ENCODE results near the gene FLYWCH2.
A peak's percentile ranks its signal among the peaks of the same experiment; 100 is the strongest.

The FLYWCH2 gene

DNA sequence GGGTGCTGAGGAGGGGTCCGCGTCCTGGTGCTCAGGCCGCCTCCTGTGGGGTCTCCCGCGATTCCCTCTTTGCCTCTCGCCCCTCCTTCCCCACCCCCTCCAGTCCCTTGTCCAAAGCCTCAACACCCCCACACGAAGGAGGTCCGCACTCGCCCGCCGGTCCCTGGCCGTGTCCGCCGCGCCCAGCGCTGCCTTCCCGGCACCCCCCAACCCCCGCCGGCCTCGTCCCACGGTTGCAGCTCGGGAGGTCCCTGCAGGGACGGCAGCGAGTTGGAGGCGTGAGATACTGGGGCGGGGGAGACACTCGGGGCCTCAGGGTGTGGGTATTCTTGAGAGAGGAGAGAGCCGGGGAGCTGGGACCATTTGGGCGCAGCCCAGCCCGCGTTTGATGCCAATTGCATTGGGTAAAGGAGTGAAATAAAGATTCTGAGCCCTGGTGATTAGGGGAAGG is 468 bp downstream of the FLYWCH2 start:
- DNase-seq (ENCODE audit: low spot score), result peak; percentile 27

DNA sequence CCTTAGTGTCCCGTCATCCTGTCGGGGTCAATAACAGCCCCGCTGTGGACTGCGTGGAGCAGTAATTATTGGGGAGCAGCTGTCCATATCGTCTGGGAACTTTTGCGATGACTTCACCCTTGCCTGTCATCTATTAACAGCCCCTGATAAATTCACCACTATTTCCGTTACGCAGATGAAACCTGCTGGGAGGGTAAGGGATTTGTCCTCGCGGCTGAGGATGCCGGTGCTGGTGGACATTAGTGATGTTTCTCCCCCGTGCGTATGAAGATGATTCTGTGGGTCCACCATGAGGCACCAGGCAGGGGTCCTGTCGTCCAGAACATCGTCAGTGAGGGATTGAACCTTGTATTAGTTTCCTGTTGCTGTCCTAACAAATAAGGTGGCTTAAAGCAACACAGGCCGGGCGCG is 1.0 kb downstream of the FLYWCH2 start:
- no peak for DNase-seq (ENCODE audit: low spot score)

DNA sequence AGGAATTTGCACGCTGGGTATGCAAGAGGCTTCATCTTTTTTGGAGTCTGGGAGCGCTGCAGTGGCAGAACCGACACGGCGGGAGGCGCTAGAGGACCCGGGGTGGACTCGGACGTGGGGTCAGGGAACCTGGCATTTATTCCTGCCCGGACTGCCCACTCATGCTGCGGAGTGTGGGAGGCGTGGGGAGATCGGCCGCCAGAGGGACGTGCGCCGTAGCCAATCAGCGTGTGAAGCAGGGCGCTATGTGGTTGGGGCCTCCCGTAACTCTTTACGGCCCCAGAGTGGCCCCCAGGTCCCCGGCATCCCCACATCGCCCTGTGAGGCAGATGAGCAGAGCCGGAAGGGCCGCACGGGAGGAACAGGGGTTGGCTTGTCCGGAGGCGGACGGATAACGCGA is 11.2 kb downstream of the FLYWCH2 start:
- no peak for DNase-seq (ENCODE audit: low spot score)

DNA sequence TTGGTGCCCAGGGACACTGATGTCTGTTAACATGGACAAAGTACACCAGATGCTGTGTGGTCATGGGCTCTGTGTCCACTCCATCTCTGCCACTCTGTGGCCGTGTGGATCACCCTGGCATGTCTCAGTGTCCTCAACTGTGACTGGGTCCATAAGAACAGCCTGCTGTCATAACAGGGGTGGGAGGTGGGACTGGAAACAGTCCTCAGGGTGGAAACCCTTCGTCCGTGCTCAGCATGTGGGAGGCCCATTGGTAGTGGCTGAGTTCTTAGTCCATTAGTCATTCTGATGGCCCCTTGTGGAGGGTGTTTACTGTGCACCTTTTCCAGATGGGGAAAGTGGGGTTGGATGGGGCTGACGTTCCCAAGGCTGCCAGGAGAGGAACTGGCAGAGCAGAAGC is 12.8 kb downstream of the FLYWCH2 start:
- no peak for DNase-seq (ENCODE audit: low spot score)

DNA sequence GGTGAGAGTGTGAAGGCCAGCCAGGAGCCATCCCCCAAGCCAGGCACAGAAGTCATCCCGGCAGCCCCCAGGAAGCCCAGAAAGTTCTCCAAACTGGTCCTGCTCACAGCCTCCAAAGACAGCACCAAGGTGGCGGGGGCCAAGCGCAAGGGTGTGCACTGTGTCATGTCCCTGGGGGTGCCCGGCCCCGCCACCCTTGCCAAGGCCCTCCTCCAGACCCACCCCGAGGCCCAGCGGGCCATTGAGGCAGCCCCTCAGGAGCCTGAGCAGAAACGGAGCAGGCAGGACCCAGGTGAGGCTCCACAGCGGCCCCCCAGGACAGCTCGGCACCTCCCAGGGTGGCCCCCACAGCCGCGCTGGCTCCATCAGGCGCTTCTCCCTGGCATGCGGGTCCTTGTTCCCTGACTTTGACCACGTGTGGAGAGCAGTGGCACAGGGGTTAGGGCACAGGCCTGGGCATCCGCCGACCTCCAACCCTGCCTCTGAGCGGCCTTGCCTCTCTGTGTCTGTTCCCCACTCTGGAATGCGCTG is 13.5 kb downstream of the FLYWCH2 start:
- DNase-seq (ENCODE audit: low spot score), result no peak

DNA sequence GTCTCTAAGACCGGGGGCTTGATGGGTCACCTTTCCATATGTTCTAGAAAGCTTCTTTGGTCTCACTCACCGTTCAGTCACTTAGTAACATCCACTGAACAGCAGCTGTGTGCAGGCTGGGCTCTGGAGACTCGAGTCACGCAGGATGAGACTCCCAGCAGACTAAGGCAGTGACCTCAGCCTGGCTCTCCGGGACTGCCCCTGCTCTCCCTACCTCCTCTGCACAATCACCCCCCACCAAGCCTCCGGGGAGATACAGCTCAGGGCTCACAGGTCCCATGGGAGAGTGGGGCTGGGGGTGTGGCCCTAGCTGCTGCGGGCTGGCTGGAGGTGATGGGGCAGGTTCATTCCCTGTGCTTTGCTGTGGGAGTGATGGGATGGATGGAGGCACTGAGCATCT is 14.1 kb downstream of the FLYWCH2 start:
- DNase-seq (ENCODE audit: low spot score), result no peak

DNA sequence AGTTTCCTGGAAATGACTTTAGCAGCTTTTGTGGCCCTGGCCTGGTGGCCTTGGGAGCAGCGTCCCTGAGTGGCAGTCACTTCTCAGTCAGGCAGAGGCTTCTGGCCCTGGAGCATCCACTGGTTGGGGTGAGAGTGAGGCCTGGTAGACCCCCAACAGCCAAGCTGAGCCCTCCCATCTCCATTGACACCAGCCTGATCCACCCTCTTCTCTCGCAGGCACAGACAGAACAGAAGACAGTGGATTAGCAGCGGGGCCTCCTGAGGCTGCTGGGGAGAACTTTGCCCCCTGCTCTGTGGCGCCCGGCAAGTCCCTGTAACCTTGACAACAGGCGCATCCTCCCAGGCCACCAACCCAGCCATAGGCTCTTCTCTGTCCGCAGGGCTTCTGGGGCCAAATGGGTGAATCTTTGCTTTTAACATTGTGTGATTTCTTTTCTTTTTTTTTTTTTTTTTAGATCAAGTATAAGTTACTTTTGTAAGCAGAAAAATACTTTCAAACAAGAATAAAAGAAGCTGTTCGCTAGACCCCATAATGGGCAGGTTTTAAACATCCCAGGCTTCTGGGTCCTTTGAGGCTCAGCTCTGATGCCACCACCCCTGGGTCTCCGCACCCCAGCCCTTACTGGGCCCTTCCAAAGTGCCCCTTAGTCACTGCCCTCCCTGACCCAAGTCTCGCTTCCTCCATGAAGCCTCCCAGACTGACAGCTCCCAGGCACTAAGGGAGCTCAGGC is 16.0 kb downstream of the FLYWCH2 start:
- no peak for DNase-seq (ENCODE audit: low spot score)

DNA sequence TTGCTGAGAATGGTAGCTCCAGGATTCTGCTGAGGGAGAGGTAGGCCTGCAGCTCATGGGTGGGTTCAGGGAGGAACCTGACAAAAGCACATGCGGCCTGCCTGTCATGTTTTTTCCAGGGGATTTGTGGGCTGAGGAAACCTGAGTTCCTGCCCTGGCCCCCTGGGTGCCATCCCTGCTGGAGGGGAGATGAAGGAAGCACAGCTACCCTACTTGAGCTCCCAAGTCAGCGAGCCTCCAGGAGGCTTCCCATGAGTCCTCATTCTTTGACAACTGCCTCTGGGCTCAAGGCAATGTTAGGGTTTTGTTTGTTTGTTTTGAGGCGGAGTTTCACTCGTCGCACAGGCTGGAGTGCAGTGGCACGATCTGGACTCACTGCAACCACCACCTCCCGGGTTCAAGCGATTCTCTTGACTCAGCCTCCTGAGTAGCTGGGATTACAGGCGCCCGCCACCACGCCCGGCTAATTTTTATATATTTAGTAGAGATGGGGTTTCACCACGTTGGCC is 16.6 kb downstream of the FLYWCH2 start:
- no peak for DNase-seq (ENCODE audit: low spot score)

DNA sequence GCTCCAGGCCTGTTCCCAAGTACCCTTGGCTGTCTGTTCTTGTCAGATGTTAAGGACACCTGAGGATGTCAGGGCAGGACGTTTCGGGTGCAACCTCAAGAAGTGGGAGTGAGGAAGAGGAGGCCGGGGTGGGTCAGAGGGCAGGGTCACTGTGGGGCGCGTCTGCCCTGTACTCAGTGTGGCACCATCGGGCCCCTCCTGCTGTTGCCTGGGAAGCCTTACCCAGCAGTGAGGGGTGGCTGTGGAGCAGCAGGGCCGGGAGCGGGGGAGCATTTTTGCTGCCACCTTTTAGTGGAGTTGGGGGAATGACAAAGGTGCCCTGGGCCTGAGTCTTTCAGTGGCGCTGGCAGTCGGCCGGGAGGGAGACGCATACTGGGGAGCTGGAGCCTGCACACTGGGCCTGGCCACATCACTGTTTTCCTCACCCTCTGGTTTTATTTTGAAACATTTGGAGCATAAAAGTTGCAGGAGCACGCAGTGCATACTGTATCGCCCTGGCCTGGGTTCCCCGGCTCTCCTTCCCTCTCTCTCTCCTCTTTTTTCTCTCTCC is 17.6 kb downstream of the FLYWCH2 start:
- no peak for DNase-seq (ENCODE audit: low spot score)

DNA sequence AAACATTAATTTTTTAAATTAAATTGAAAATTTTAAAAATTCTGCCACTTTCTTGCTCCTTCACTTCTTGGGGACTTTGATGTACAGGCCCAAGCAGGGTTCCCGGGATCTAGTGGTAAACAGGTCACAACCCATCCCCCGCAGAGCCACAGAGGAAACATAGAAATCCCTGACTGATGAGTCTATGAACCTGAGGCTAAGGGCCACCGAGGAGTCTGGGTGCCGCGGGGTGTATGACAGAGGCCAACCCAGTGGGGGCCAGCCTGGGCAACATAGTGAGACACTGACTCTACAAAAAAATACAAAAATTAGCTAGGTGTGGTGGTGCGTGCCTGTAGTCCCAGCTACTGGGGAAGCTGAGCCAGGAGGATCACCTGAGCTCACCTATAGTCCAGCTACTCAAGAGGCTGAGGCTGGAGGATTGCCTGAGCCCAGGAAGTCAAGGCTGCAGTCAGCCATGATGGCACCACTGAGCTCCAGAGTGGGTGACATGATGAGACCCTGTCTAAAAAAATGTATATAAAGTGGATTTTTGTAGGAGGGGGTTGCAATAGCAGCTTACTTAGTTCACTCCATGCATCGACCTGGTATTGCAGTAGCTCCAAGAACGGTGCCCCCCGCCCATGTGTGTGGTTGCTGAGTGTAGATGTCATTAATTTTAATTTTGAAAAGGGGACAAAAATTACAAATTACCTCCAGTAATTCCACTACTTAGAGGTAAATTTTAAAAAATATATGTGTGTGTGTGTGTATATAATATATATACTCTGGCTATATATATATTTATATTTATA is 19.5 kb downstream of the FLYWCH2 start:
- DNase-seq (ENCODE audit: low spot score), result no peak

DNA sequence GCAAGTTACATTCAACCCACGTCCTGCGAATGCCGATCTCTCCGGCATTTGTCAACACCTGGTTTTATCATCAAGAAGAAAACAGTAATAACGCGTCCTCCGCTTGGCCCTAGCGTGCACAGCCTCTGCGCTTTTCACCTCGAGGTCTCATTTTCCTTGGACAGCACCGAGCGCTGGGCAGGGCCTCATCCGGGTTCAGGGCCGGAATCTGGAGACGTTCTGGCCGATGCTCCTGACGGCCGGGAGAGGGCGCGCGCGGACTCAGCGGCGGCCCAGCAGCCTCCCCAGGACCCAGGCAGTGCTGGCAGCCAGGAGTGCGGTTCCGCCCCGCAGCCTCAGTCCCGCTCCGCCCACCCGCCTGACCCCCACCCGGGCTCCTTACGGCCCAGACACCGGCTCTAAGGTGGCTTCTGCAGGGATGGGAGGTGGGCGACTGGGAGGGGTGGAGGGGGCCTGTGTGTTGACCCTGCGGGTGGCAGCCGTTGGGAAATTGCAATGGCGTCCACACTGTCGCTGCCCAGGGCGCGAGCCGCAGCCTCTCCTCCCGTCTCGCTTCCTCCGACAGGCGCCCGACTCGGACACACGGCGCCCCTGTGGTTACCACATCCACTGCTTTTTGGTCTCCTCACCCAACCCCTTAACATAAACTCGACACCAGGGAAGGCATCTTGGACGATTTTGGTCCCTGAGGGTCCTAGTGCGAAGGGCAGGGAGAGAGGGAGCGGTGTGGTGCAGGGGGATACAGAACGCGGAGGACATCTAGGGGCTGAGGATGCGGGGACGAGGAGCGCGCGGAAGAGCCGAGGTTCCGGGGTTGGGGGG is 21.3 kb downstream of the FLYWCH2 start:
- DNase-seq (ENCODE audit: low spot score), result peak; percentile 90

DNA sequence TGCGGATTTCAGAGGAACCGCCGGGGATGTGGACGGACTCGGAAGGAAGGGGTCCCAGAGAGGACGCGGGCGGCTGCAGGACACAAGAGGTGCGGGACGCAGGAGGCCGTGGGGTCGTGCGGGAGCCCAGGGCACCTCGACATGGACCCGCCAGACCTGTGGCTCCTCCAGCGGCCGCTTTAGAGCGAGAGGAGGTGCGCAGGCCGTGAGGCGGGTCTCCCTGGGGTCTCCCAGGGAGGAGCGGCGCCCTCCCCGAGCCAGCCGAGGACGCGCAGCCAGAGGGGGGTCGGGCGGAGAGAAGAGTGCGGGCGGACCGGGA is 21.9 kb downstream of the FLYWCH2 start:
- DNase-seq (ENCODE audit: low spot score), result no peak

DNA sequence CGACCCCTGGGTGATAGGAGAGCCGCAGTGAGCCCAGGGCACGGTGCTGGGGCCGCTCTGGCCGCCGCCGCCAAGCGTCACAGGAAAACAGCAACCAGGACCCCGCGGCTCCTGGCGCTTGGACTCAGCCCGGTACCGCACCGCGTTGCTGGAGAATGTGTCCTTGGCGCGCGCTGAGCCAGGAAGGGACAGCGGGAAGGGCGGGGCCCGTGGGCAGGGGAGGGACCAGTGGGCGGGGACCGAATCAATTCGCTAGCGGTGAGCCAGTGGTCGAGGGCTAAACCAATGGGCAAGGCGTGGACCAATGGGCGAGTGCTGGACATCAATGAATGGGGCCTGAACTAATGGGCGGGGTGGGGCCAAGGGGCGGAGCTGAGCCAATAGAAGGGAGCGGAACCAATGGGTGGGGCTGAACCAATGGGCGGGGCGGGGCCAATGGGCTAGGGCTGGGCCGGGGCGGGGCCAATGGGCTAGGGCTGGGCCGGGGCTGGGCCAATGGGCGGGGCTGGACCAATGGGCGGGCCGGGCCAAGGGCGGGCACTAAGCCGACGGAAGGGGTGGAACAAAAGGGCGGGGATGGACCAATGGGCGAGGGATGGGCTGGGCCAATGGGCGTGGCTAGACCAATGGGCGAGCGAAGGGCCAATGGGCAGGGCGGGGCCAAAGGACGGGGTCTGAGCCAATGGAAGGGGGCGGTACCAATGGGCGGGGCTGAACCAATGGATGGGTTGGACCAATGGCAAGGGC is 22.4 kb downstream of the FLYWCH2 start:
- peak; percentile 100 for DNase-seq (ENCODE audit: low spot score)

DNA sequence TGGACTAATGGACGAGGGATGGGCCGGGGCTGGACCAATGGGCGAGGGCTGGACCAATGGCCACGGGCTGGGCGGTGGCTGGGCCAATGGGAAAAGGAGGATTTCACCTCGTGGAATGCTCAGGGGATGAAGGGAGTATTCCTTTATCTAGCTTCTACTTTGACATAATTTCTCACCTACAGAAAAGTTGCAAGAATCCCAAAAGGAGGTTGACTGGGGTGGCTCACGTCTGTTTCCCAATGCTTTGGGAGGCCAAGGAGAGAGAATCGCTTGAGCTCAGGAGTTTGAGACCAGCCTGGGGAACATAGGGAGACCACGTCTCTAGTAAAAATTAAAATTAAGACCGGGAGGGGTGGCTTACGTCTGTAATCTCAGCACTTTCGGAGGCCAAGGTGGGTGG is 23.0 kb downstream of the FLYWCH2 start:
- DNase-seq (ENCODE audit: low spot score), result no peak

DNA sequence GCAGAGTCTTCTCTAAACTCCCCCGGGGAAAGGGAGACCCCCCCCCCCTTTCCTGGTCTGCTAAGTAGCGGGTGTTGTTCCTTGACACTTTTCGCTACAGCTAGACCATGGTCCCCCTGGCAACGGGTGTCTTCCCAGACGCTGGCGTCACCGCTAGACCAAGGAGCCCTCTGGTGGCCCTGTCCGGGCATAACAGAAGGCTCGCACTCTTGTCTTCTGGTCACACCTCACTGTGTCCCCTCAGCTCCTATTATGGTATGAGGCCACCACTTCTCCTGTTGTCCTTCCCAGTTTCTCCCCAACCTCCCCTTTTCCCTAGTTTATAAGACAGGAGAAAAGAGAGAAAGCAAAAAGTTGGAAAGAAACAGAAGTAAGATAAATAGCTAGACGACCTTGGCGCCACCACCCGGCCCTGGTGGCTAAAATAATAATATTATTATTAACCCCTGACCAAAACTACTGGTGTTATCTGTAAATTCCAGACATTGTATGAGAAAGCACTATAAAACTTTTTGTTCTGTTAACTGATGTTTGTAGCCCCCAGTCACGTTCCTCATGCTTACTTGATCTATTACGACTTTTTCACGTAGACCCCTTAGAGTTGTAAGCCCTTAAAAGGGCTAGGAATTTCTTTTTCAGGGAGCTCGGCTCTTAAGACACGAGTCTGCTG is 24.2 kb downstream of the FLYWCH2 start:
- peak; percentile 75 for DNase-seq (ENCODE audit: low spot score)

DNA sequence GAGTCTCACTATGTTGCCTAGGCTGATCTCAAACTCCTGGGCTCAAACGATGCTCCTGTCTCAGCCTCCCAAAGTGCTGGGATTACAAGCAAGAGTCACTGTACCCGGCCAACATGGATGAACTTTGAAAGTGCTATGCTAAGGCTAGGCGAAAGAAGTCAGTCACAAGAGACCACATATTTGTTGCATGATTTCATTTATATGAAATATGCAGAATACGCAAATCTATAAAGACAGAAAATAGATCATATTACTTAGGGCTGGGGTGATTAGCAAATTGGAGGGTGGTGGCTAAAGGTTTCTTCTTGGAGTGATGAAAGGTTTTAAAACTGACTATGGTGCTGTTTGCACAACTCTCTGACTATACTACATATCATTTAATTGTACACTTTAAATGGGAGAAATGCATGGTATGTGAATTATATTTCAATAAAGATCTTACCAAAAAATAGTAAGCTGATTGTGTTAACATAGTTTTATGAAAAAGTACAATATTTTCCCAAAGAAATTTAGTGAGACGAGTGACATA is 27.5 kb downstream of the FLYWCH2 start:
- no peak for DNase-seq (ENCODE audit: low spot score)

DNA sequence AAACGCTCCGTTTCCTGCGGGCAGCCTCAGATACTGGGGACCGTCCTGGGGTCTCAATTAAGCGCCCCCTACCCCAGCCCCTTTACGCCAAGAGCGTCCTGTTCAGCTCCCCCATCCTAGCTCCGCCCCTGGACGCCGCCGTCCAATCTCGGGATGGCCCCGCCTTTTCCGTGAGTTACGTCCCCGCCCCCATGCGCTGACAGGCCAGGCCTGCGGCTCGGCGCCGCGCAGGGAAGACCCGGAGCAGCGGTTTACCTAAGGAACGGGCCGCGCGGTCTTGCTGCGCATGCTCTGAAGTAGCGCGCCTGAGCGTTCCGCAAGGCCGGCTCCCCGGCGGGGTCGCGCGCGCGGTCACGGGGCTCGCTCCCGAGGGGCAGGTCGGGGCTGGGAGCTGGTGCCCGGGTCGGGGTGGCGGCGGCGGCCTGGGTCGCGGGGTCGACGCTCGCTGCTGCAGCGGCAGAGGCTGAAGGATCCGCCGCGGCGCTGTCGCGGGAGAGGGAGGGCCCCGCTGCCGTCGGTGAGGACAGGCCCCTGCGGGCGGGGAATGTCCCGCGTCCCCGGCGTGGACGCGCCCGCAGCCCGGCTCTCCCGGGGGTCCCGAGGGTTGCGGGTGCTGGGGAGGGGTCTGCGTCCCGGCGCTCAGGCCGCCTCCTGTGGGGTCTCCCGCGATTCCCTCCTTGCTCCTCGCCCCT is 28.8 kb downstream of the FLYWCH2 start, which contains the start of gene FLYWCH1:
TSS of gene FLYWCH1 (plus strand) at position 294 of the 692 bp plus-strand sequence. CDS start 17,755 bp downstream, outside the sequence.
- DNase-seq (ENCODE audit: low spot score), result peak; percentile 98

DNA sequence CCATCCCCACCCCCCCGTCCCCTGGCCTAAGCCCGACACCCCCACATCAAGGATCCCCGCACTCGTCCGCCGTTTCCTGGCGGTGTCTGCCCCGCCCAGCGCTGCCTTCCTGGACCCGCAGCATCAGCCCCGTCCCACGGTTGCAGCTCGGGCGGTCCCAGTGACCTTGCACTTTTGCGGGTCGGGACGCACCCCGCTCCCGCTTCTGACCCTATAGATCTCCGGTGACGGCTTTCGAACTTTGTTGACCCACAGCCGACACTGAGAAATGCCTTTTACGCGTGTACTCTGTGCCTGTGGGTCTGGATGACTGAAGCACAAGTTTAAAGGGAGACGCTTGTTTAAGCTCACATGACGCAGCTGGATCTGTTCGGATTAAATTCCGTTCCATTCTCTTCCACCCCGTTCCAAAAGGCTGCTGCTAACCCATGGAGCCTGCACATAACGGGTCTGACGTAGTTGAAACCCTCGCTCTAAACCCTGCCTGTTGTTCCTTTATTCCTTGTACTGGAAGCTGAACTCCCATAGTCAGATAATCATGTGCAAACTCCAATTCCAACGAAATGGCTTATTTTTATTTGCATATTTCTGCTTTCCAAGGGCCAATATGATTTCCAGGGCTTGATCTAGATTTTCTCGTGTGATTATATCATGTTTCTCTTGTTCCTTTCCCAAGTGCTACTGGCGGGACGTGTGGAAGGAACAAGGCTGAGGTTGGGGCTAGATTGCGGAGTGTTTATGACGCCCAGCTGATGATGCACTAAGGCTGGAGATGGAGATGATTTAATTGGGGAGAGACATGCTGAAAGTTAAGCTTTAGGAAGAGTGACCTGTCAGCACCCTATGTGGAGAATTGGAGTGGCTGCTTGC is 29.6 kb downstream of the FLYWCH2 start:
- DNase-seq (ENCODE audit: low spot score), result peak; percentile 59

DNA sequence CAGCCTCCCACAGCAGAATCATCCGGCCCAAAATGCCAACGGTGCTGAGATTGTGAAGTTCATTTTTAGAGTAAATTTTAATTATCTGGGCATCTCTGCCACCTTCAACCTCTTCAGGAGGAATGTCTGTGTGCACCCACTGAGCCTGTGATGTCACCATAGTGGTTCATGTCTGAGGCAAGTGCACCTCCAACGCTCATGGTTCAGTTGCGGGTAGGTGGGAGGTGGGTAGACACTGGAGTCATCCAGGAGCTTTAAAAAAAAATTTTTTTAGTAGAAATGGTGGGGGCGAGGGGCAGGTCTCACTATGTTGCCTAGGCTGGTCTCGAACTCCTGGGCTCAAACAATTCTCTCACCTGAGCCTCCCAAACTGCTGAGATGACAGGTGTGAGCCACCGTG is 30.6 kb downstream of the FLYWCH2 start:
- no peak for DNase-seq (ENCODE audit: low spot score)

All from cerebellar cortex (tissue), 1 donor.